HT1080 (cell line): Measurements from ENCODE around the gene LTBP3. TPM values are rescaled to one million over a fixed set of nuclear protein-coding genes. Genes with fewer than 3 reads are reported as not detected.

Source experiments
- DNase-seq: peaks from one replicate; pipeline ENCODE4 v3.0.0-alpha.2; 2015; ENCODE audit warnings: low read depth
- small RNA-seq: library from RNA; depleted of rRNA; stranded (forward); fragments of <200 nt; gene quantifications from one replicate; pipeline ENCODE3, GENCODE V24; 2014
- total RNA-seq: library from RNA; depleted of rRNA; stranded (reverse); fragments of >200 nt; shearing (Covaris generic); gene quantifications from 2 replicates; pipeline ENCODE4 v1.2.3, GENCODE V29; 2014; rRNA removed

The LTBP3 gene
- total RNA-seq, 1 experiment from 2014 or later, result 6.5 TPM

DNA sequence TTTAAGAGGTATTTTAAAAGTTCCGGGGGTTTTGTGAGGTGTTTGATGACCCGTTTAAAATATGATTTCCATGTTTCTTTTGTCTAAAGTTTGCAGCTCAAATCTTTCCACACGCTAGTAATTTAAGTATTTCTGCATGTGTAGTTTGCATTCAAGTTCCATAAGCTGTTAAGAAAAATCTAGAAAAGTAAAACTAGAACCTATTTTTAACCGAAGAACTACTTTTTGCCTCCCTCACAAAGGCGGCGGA lies 59.5 kb downstream of the LTBP3 start:
- no peak for DNase-seq

DNA sequence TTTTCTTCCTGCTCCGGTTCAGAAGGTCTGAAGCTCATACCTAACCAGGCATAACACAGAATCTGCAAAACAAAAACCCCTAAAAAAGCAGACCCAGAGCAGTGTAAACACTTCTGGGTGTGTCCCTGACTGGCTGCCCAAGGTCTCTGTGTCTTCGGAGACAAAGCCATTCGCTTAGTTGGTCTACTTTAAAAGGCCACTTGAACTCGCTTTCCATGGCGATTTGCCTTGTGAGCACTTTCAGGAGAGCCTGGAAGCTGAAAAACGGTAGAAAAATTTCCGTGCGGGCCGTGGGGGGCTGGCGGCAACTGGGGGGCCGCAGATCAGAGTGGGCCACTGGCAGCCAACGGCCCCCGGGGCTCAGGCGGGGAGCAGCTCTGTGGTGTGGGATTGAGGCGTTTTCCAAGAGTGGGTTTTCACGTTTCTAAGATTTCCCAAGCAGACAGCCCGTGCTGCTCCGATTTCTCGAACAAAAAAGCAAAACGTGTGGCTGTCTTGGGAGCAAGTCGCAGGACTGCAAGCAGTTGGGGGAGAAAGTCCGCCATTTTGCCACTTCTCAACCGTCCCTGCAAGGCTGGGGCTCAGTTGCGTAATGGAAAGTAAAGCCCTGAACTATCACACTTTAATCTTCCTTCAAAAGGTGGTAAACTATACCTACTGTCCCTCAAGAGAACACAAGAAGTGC lies 60.0 kb downstream of the LTBP3 start:
- peak; percentile 52 for DNase-seq

DNA sequence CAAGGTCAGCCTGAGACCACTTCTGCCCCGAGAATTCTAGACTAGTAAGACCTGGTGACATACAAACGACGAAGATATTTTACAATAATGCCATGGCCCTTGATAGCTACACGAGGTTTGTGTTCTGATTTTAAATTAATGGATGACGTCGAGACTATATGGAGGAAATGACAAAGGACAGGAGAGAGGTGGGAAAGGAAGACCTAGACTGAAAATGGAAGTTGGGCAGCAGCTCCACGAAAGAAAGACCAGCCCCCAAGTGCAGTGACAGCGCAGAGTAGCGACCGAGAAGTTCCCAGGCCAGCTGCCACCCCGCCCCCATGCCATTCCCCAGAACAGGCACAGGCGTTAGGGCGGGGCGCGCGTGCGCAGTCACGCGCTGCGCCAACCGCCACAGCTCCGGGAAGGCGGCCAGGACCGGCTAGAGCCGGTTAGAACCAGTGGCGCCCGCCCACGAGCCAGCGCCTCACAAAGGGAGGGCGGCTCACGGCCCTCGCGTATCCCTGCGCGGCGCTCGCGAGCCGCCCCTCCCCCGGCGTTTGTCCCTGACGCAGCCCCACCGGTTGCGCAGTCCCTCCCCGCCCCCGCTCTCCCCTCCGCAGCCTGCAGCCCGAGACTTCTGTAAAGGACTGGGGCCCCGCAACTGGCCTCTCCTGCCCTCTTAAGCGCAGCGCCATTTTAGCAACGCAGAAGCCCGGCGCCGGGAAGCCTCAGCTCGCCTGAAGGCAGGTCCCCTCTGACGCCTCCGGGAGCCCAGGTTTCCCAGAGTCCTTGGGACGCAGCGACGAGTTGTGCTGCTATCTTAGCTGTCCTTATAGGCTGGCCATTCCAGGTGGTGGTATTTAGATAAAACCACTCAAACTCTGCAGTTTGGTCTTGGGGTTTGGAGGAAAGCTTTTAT lies 60.8 kb downstream of the LTBP3 start:
- DNase-seq, result peak; percentile 99

DNA sequence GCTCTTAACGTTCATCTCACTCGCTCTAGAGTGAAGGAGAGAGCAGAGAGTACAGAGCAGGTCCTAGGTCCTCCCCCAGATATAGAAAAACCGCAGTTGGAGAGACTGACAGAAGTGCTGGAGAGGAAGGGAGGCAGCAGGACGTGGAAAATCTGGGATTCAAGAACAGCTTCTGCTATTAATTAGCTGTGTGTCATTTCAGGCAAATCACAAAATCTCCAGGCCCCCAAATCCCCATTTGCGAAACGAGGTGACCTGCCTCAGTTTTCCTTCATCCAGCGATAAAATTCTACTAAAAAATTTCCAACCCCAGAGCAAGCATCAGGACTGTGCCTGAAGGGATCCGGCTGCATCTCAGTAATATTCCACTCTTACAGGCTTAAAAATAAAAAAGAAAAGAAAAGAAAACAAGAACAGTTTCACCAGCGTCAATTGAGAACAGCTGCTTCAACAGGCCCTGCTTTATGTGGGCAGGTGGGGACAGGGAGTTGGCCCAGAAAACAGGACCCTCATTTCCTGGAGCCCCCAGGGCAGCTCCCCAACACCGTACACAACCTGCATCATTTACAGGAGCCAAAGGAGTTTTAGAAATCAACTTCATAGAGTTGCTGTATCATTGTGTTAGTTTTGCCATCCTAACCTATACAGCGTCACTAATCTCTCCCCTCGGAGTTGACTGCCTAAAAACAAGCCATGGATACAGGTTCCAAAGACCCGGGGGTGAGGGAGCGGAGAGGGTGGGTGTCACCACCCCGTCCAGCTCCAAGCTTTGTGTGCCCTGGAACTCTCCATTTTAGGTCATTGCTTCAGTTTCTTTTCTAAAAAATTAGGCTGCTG lies 61.6 kb downstream of the LTBP3 start:
- DNase-seq, result peak; percentile 14

DNA sequence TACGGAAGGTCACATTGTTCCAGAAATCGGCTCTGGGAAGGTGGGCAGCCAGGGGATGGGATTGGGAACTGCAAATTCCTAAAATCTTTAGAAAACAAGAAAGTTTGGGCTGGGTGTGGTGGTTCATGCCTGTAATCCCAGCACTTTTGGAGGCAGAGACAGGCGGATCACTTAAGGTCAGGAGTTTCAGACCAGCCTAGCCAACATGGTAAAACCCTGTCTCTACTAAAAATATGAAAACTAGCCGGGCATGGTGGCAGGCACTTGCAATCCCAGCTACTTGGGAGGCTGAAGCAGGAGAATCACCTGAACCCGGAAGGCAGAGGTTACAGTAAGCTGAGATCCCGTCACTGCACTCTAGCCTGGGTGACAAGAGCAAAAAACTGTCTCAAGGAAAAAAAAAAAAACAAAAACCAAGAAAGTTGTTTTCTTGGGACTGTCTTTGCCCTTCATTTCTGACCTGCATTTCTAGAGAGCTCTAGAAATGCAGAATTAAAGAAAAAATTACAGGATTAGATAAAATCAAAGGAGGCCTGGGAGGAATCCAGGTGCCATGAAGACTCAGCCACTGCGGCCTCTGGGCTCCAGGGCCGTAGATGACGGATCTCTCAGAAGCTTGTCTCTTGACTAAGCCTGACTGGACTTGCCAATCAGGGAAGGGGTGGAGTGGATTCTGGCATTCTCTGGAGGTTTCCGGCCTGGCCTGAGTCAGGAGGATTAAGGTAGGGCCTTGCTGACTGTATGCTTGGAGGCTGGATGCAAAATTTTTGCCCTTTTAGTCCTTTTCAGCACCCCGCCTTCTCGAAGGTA lies 64.6 kb downstream of the LTBP3 start:
- DNase-seq, result peak; percentile 97

DNA sequence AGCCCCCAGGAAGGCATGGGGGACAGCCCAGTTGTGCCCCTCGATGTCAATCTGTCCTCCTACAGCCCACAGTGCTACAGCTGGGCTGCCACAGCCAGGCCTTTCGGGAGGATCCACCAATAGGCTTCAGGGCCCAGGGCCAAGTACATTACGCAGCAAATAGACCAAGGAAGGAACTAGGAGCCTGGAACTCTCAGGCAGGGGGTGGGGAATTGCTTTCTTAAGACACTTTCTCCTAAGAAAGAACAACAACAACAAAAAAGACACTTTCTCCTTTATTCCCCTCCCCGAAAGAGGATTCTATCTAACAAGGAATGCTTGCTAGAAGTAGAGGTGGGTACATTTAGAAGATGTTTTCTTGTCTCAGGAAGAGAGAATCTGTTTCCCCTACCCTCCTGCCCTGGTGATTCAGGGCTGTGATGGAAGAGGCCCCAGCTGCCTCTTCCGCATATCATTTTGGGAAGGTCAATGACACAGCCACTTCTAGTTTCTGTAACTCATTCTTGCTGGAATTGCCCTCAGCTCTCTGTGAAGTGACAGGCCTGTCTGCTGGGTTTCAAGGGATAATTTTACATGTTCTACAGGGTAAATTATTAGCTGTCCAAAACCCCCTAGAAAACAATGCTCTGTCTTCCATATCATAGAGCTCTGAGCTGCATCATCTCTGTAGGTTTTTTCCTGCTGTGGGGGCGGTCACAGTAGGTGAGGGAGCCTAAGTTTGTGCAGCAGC lies 65.4 kb downstream of the LTBP3 start:
- peak; percentile 88 for DNase-seq

DNA sequence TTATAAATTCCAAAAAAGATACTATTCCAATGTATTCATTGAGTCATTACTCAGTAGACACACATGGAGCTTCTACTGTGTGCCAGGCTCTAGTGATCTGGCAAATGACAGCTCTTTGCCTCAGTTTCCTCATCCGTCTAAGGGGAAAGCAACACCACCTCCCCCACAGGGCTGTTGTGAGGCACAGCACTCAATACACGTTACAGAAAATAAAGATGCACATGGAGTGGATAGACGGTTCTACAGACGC lies 65.8 kb downstream of the LTBP3 start:
- DNase-seq, result no peak

DNA sequence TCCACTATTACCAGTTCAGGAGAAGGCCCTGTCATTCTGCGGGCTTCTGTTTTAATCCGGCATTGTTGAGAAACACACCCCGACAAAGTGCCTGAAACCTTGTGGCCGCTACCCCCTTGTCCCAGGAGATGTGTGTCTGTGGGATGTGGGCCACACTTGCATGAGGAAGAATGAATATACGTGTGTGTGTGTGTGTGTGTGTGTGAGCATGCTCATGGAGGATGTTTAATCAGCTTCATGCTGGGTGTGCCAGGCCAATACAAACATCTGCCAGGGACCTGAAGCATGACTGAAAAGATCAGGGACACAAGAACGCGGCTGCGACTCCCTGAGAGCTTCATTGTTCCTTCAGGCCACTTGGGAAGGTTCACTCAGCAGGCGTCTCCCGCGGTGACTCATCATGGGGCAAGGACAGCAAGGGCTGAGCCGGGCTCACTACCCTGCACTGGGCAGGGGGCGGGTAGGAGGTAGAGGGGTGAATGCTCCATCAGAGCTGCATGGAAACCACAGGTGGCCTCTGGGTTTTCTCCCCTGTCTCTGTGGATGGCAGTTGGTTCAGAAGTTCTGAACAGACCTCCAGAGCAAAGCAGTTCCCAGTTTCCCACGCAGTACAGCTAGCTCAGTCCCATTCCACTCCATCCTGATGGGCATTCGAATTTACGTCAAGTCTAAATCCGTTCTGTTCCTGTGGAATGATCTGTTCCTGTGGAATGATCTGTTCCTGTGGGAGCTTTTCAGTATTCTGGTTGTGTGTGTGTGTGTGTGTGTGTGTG lies 66.4 kb downstream of the LTBP3 start:
- peak; percentile 95 for DNase-seq

DNA sequence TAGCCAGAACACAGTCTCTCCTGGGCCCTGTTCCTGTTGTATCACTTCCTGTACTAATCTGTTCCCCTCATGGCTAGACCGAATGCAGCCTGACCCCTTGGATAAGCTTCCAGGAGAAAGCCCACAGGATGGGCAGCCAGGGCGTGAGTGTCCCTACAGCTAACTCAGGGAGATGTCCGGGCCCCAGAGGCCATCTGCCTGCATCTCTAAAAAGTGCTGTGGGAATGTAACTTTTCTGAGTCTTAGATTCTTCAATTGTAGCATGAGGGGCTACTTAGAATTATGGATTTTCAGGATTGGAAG lies 67.0 kb downstream of the LTBP3 start:
- DNase-seq, result peak; percentile 32

DNA sequence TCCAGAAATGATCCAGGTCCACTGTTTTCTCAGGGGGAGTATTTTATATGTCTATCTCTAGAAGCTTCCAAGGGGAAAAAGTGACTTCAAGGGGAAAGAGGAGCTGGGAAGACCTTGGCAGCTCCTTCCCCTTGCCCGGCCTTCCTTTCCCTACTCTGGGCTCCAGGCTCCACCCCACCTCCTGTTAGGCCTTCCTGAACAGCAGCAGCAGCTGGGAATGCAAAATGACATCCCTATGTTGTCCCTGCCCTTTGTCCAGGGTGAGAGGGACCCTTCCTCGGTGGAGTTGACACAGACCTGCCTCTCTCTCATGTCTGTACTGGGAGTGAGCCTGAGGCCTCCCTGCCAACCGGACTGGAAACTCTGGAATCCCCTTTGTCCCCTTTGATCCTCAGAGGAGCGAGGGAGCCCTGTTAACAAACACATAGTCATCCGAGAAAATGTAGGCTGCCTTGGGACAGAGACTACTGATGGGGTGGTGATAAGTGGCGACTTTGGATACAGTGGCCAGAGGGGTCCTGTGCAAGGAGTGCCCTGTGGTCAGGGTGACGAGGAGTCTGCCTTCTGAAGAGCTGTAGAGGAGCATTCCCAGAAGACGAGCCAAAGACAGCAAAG lies 68.3 kb downstream of the LTBP3 start:
- DNase-seq, result no peak

DNA sequence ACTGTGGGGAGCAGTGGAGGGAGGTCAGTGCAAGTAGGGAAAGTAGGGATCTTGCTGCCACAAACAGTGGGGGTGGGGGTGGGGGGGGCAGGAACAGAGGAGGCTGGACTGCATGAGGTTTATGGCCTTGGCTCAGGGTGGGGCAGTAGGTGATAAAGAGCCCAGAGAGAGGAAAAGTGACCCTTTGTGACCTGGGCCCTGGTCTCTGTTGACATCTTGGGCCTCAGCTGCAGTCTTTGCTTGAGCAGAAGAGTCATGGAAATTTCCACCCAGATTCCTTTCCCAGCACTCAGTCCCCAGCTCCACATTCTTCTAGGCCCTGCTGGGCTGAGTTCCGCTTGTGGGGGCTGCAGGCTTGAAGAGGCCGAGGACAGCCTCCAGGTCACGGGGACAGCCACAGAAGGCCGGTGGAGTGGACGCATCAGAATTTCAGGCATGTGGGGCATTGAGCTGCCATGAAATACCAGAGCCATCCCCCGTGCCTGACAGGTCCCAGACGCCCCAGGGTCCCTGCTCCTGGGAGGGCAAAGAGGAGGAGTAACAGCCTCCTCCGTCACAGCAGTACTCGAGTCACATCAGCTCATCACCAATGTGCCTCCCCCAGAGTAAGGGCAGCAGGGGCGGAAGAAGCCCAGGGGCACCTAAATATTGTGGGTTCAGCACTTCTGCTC lies 69.0 kb downstream of the LTBP3 start:
- peak; percentile 35 for DNase-seq

Small RNAs within 50 kb of the gene (small RNA-seq; reads per million reads assigned to genes)
- gene AP001362.1 (not detected), gene RF01684 (not detected)

Other genes starting within 250 kb of the LTBP3 start
- gene CDC42EP2, start 243.5 kb downstream of the LTBP3 start, total RNA-seq, result 35.3 and 42.7 TPM in 2 replicates
- gene DPF2, start 224.5 kb downstream of the LTBP3 start, total RNA-seq, result 43.7 and 50.8 TPM in 2 replicates
- 0.40 and 0.51 TPM in 2 replicates for gene TIGD3, start 203.6 kb downstream of the LTBP3 start, total RNA-seq
- 1.4 and 1.9 TPM in 2 replicates for gene SLC25A45, start 175.7 kb downstream of the LTBP3 start, total RNA-seq
- 26.4 and 32.1 TPM in 2 replicates for gene FRMD8, start 171.7 kb downstream of the LTBP3 start, total RNA-seq
- 7.9 and 12.9 TPM in 2 replicates for gene NEAT1, start 135.6 kb downstream of the LTBP3 start, total RNA-seq
- gene MALAT1, start 59.3 kb downstream of the LTBP3 start, total RNA-seq, result 433 and 571 TPM in 2 replicates
- 66.6 and 67.0 TPM in 2 replicates for gene SCYL1, start 33.3 kb downstream of the LTBP3 start, total RNA-seq
- 137 and 145 TPM in 2 replicates for gene ZNRD2, start 12.1 kb upstream of the LTBP3 start, total RNA-seq
- gene FAM89B, start 14.2 kb upstream of the LTBP3 start, total RNA-seq, result 34.6 and 45.1 TPM in 2 replicates
- gene EHBP1L1, start 17.7 kb upstream of the LTBP3 start, total RNA-seq, result 65.5 and 74.4 TPM in 2 replicates
- gene KCNK7, start 37.4 kb upstream of the LTBP3 start, total RNA-seq, result not detected in 2 replicates
- gene MAP3K11, start 55.9 kb upstream of the LTBP3 start, total RNA-seq, result 43.7 and 60.3 TPM in 2 replicates
- 41.8 and 53.5 TPM in 2 replicates for gene PCNX3, start 57.4 kb upstream of the LTBP3 start, total RNA-seq
- gene SIPA1, start 79.7 kb upstream of the LTBP3 start, total RNA-seq, result 19.2 and 21.7 TPM in 2 replicates
- gene RELA, start 104.6 kb upstream of the LTBP3 start, total RNA-seq, result 31.7 and 55.4 TPM in 2 replicates
- gene KAT5, start 153.9 kb upstream of the LTBP3 start, total RNA-seq, result 64.0 and 80.6 TPM in 2 replicates
- 29.8 and 39.7 TPM in 2 replicates for gene RNASEH2C, start 162.4 kb upstream of the LTBP3 start, total RNA-seq
- gene AP5B1, start 222.6 kb upstream of the LTBP3 start, total RNA-seq, result 10.3 and 13.6 TPM in 2 replicates
- gene OVOL1, start 228.7 kb upstream of the LTBP3 start, total RNA-seq, result not detected in 2 replicates